GM19395 (cell line): ENCODE results near the gene OPCML.

Experiments used
- ATAC-seq: cut with Tn5 transposase; IDR thresholded peaks from one replicate; pipeline ENCODE4 v1.9.1; 2021; ENCODE audit warnings: mild to moderate bottlenecking, moderate library complexity; ENCODE audit not compliant: unreplicated experiment

Gene OPCML

GRCh38 chr11:133007027-133007584, 525.2 kb downstream of the OPCML start:
- no peak for ATAC-seq

DNA sequence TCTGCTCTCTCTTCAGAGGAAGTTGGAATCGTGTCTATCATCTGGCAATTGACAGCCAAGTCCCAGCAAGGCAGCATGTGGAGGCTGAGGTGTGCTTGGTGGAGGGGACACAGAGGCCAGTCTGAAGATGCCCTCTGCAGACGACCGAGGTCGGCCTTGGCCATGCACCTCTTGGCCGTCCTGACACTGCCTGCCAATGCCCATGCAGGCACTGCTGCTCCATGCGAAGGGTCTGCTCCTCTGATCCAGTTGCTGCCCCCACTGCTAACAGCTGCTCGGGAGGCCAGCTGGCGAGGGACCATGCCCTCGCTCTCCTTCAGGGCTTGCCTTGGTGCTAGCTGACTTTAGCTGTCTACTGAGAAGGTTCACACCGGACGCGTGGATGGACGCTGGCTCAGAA, 527.9 kb downstream of the OPCML start:
- no peak for ATAC-seq

DNA sequence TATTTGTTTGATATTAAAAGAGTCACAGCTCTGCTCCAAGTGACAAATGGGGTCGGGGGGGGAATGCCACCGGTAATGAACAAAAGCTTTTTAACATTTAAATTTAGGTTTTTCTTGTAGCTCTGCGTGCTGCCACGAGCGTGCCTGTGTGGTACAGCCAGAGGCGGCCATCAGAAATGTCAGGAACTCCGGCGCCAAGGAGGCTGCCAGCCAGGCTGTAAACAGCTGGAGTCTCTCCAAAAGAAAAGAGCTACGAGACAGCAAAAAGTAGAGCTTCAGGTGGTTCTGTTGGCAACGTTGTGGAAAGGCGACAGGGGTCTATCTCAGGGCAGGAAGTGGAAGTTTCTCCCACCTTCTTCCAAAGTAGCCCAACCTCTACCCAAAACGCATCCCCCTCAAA, 532.8 kb downstream of the OPCML start:
- ATAC-seq: no peak

- ATAC-seq: no peak
These were observed 533.3 kb downstream of the OPCML start for GRCh38 chr11:132999031-132999430.

GRCh38 chr11:132997396-132997795, 534.9 kb downstream of the OPCML start:
- ATAC-seq: no peak

DNA sequence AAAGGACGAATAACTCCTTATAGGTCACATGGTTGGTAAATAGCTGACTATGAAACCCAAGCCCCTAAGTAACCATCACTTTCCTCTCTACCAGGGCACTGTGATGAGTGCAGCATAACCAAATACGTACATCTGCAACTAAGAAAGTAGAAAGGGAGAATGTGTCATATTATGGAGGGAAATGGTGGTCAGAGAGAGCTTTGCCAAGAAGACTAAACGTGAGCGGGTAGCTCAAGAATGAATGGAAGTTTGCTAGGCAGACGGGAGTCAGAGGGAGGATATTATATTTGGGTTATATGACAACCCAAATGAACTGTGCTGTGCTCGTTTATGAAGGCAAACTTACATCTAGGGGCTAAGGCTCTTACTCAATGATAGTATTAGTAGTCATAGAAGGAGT, 537.3 kb downstream of the OPCML start:
- no peak for ATAC-seq

- ATAC-seq: no peak
These were observed 538.3 kb downstream of the OPCML start for GRCh38 chr11:132993991-132994502.

- ATAC-seq: no peak
These were observed 539.3 kb downstream of the OPCML start for GRCh38 chr11:132992838-132993631.

- ATAC-seq: no peak
These were observed 543.9 kb downstream of the OPCML start for GRCh38 chr11:132988411-132988810.

- ATAC-seq: no peak
These were observed 544.4 kb downstream of the OPCML start for GRCh38 chr11:132987936-132988335.

- ATAC-seq: no peak
These were observed 548.7 kb downstream of the OPCML start for GRCh38 chr11:132983641-132983978.

DNA sequence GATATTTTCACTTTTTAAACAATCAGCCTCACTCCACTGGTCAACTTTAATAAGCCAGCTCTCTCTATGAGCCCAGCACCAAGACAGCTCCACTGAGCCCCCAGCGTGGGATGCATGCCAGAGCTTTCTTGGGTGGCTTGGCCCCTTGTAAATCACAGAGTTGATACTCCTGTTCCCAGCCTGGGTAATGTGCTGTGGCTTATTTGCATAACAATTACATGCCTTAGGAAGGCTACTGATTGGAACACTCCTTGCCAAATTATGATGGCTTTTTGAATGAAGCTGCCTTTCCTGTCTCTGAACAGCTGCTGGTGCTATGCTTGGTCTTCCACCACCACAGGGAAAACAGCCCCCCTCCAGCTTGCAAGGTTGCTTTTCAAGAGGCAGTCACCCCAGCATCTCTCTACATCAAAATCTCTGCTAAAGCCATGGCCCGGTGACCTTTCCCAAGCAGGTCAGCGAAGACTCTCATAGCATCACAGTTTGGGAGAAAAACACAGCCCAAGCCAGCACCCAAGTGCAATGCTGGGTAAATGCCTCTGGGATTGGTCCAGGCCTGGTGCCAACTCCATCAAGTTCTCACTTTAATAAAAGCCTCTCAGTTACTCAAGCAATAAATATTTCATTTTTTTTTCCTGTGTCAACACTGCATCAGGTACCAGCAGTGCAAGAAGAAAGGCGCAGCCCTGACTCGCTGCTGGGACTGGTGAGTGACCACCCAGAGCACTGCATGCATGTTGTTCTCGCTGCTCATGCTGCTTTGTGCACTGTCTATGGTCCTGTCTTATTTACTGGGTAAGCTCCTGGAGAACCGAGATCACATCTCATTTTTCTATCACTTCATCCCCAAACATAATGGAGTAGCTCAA, 549.3 kb downstream of the OPCML start:
- no peak for ATAC-seq

DNA sequence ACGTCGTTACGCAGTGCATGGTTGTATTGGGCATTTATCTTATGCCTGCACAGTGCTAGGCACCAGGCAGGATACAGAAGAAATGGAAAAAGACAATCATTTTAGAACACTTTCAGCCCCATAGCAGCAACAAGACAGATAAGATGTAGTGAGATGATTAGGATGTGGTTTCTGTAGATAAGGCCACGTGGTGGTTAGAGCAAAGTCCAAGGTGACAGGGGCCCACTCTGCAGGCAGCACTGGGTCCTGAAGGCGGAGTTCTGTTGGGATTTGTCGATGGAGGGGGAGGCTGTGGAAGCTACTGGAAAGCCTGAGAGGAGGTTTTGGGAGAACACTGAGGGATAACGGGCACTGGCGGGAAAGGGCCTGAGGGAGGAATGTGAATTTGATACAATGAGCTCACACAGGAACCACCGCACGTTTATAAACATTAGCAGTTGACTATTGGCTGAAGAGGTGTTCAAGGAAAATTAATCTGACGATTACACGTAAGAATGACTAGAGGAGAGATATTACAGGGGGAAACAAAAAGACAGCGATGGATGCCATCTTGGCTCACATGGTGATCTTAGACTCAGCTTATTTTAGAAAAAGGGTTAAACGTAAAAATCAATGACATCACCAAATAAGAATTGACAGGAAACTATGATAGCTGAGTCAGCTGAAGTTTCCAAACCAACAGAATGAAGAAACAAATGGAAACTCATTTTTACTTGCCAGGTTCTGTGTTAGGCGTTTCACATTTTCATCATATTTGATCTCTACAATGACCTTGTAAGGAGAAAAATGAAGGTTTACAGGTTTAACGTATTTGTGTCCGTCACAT, 551.0 kb downstream of the OPCML start:
- ATAC-seq: no peak

DNA sequence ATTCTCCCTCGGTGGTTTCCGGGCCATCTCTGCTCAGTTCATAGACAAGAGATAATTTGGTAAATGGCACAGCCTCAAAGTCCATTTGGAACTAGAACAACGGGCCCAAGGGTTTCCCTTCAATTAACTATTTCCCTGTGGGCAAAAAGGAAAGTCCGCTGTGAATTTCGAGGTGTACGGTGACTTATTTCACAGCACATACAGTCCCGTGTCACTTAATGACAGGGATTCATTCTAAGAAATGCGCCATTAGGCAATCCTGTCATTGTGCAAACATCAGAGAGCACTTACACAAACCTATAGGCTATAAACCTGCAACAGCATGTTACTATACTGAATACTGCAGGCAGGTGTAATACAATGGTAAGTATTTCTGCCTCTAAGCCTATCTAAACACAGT, 551.6 kb downstream of the OPCML start:
- ATAC-seq: no peak

- ATAC-seq: no peak
These were observed 554.6 kb downstream of the OPCML start for GRCh38 chr11:132977746-132978145.

- ATAC-seq: no peak
These were observed 555.1 kb downstream of the OPCML start for GRCh38 chr11:132977241-132977640.

GRCh38 chr11:132976115-132976514, 556.2 kb downstream of the OPCML start:
- no peak for ATAC-seq

GRCh38 chr11:132973686-132974085, 558.6 kb downstream of the OPCML start:
- no peak for ATAC-seq

GRCh38 chr11:132972565-132972964, 559.7 kb downstream of the OPCML start:
- ATAC-seq: no peak

DNA sequence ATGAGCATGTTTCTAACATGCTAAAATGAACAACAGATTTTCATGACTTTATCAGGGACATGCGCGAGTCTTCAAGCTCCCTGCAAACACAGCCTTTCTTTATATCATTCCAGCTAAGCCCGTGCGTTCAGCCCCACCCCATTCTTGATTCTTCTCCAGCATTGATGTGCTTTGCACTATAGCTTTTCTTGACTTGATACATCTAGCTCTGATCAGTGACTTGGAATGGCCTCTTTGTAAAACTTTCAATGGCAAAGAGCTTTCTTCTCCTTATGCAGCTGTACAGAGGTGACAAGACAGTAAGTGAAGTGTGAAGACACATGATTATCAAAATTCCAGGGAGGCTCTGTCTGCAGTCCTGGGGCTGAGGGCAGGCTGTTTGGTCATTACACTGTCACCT, 561.0 kb downstream of the OPCML start:
- ATAC-seq: no peak

- ATAC-seq: no peak
These were observed 562.4 kb downstream of the OPCML start for GRCh38 chr11:132969892-132970291.
